Measurements from ENCODE around the gene CCDC47.

DNA sequence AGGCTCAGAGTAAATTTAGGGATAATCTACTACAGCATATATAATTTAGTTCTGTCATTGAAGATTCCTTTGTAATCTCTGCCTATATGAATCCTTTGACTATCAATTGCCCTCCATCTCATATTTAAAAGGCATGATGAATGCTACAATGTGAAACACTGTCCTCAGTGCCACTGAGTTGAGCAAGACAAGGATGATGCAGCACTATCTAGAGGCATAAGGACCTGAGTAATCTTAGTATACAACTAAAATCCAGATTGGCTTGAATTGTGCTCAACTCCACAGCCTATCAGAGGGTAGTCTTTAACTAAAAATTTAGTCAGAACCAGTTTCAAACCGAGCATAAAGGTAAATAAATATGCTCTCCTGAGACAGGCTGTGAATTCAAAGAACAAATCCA is 20.2 kb downstream of the CCDC47 start:
- TF ChIP-seq, protein P1, sequence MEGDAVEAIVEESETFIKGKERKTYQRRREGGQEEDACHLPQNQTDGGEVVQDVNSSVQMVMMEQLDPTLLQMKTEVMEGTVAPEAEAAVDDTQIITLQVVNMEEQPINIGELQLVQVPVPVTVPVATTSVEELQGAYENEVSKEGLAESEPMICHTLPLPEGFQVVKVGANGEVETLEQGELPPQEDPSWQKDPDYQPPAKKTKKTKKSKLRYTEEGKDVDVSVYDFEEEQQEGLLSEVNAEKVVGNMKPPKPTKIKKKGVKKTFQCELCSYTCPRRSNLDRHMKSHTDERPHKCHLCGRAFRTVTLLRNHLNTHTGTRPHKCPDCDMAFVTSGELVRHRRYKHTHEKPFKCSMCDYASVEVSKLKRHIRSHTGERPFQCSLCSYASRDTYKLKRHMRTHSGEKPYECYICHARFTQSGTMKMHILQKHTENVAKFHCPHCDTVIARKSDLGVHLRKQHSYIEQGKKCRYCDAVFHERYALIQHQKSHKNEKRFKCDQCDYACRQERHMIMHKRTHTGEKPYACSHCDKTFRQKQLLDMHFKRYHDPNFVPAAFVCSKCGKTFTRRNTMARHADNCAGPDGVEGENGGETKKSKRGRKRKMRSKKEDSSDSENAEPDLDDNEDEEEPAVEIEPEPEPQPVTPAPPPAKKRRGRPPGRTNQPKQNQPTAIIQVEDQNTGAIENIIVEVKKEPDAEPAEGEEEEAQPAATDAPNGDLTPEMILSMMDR (conservative IDR thresholded peaks at IDR 0.05; ENCODE audit: low read depth, low read length): no peak
- TF ChIP-seq EZH2 (IDR thresholded peaks at IDR 0.05; ENCODE audit: borderline replicate concordance, low read depth, low read length, poor library complexity, severe bottlenecking): no peak

Data from A673 (cell line).